GM23248 (cell line): ENCODE measurements around the gene EIF4E3.

Source experiments
- EZH2 ChIP-seq: fragments of 200-600 bp; sonication (generic); IDR thresholded peaks from 2 replicates; pipeline ENCODE4 v1.6.1; 2018; ENCODE audit warnings: antibody characterized with exemption, mild to moderate bottlenecking; ENCODE audit not compliant: insufficient read depth, poor library complexity, severe bottlenecking
- EZH2phosphoT487 ChIP-seq: fragments of 200-600 bp; sonication (generic); IDR thresholded peaks from 2 replicates; pipeline ENCODE4 v1.6.1; 2018; ENCODE audit warnings: antibody characterized with exemption, moderate library complexity, mild to moderate bottlenecking, low read depth; ENCODE audit not compliant: insufficient read depth

GRCh38 chr3:71733319-71733718, 8.1 kb upstream of the EIF4E3 start:
- TF ChIP-seq EZH2 (no peak), EZH2phosphoT487 (no peak)
